ENCODE measurements around the gene YIF1A.

YIF1A gene

GRCh38 chr11:66248903-66249302 is 40.0 kb downstream of the YIF1A start:
- in situ Hi-C loops (cut with MboI; ENCODE audit: low sequenced_read_pairs), result no loop called here

- in situ Hi-C loops (cut with MboI; ENCODE audit: low sequenced_read_pairs), result no loop called here
These were observed 41.1 kb downstream of the YIF1A start for GRCh38 chr11:66247801-66248200.

- in situ Hi-C loops (cut with MboI; ENCODE audit: low sequenced_read_pairs), result no loop called here
These were observed 41.6 kb downstream of the YIF1A start for GRCh38 chr11:66247295-66247694.

GRCh38 chr11:66243782-66244535 is 45.0 kb downstream of the YIF1A start:
- in situ Hi-C loops (cut with MboI; ENCODE audit: low sequenced_read_pairs), result no loop called here

- in situ Hi-C loops (cut with MboI; ENCODE audit: low sequenced_read_pairs), result no loop called here
These were observed 46.7 kb downstream of the YIF1A start for GRCh38 chr11:66242095-66242765.

- in situ Hi-C loops (cut with MboI; ENCODE audit: low sequenced_read_pairs), result no loop called here
These were observed 48.2 kb downstream of the YIF1A start for GRCh38 chr11:66240781-66241136.

GRCh38 chr11:66239998-66240780 is 48.8 kb downstream of the YIF1A start:
- in situ Hi-C loops (cut with MboI; ENCODE audit: low sequenced_read_pairs), result no loop called here

- in situ Hi-C loops (cut with MboI; ENCODE audit: low sequenced_read_pairs), result no loop called here
These were observed 49.4 kb downstream of the YIF1A start for GRCh38 chr11:66239511-66239910.

- in situ Hi-C loops (cut with MboI; ENCODE audit: low sequenced_read_pairs), result no loop called here
These were observed 50.0 kb downstream of the YIF1A start for GRCh38 chr11:66238786-66239413.

GRCh38 chr11:66237867-66238266 is 51.1 kb downstream of the YIF1A start:
- in situ Hi-C loops (cut with MboI; ENCODE audit: low sequenced_read_pairs), result no loop called here

- in situ Hi-C loops (cut with MboI; ENCODE audit: low sequenced_read_pairs), result no loop called here
These were observed 53.8 kb downstream of the YIF1A start for GRCh38 chr11:66235141-66235540.

All from hTERT RPE-1 (cell line).